Fibroblast of lung (primary cell): ENCODE results near the gene USP20. TPM values are rescaled to one million over a fixed set of nuclear protein-coding genes. Genes with fewer than 3 reads are reported as not detected.
"Not testable (repeated sequence)": the region's sequence is repeated elsewhere in the genome, so short reads cannot be mapped to it uniquely, and the experiment has no call there.

Experiments
- DNase-seq, 2 donors: peaks; one replicate each; pipeline versions ENCODE4 v3.0.0 to v3.0.0-alpha.2; 2010; ENCODE audit warnings: low read depth in 2 of 2
- H2AFZ ChIP-seq: 2 replicates; pipeline ENCODE4 v1.5.1; 2012; ENCODE audit warnings: low read length, control low read depth, inconsistent platforms
- H3K27ac ChIP-seq: 2 replicates; pipeline ENCODE4 v1.5.1; 2011; ENCODE audit warnings: low read length, control low read depth; ENCODE audit not compliant: insufficient read depth
- H3K27me3 ChIP-seq: 2 replicates; pipeline ENCODE4 v1.5.1; 2011; ENCODE audit warnings: mild to moderate bottlenecking, low read length; ENCODE audit not compliant: control insufficient read depth, insufficient read depth
- H3K36me3 ChIP-seq: 2 replicates; pipeline ENCODE4 v1.5.1; 2011; ENCODE audit warnings: low read length; ENCODE audit not compliant: control insufficient read depth, insufficient read depth
- H3K4me1 ChIP-seq: 2 replicates; pipeline ENCODE4 v1.5.1; 2011; ENCODE audit warnings: low read length; ENCODE audit not compliant: control insufficient read depth, insufficient read depth; ENCODE audit errors: extremely low read depth
- H3K4me2 ChIP-seq: 2 replicates; pipeline ENCODE4 v1.5.1; 2011; ENCODE audit warnings: low read length, control low read depth; ENCODE audit not compliant: insufficient read depth; ENCODE audit errors: extremely low read depth
- H3K4me3 ChIP-seq, 4 experiments: fragments of 200-600 bp in 1 of 4; sonication (generic) in 1 of 4; replicated peaks in 1 of 4; 2 replicates each; pipeline ENCODE4 v1.5.1; 2011 to 2016; ENCODE audit warnings: low read length in 4 of 4, low read depth in 3 of 4, mild to moderate bottlenecking in 3 of 4, control low read depth in 2 of 4, inconsistent platforms in 1 of 4, mixed read lengths in 1 of 4; ENCODE audit not compliant: insufficient read depth in 1 of 4; ENCODE audit errors: control extremely low read depth in 1 of 4
- H3K79me2 ChIP-seq: 2 replicates; pipeline ENCODE4 v1.5.1; 2012; ENCODE audit warnings: mild to moderate bottlenecking, low read length, inconsistent platforms; ENCODE audit not compliant: control insufficient read depth, insufficient read depth
- H3K9ac ChIP-seq: 2 replicates; pipeline ENCODE4 v1.5.1; 2011; ENCODE audit warnings: mild to moderate bottlenecking, low read length, control low read depth; ENCODE audit not compliant: insufficient read depth
- H3K9me3 ChIP-seq: 2 replicates; pipeline ENCODE4 v1.5.1; 2012; ENCODE audit warnings: low read depth, low read length; ENCODE audit not compliant: control insufficient read depth, insufficient read depth
- H4K20me1 ChIP-seq: 2 replicates; pipeline ENCODE4 v1.5.1; 2011; ENCODE audit warnings: low read length; ENCODE audit not compliant: control insufficient read depth, insufficient read depth; ENCODE audit errors: extremely low read depth
- EZH2 ChIP-seq: IDR thresholded peaks from 2 replicates; pipeline ENCODE4 v1.5.1; 2012; ENCODE audit warnings: low read length, control low read depth, mild to moderate bottlenecking; ENCODE audit errors: missing control alignments
- polyA plus RNA-seq, 2 donors: library from polyadenylated mRNA; depleted of rRNA in 1 of 2; stranded (reverse) in 1 of 2; unstranded in 1 of 2; fragments of >200 nt; gene quantifications; 2 replicates each; pipeline ENCODE4 v1.2.1, GENCODE V29; 2011 to 2012; ENCODE audit warnings: missing spikeins in 1 of 2
- total RNA-seq: library from RNA; depleted of rRNA; stranded (reverse); fragments of >200 nt; gene quantifications from 2 replicates; pipeline ENCODE4 v1.2.1, GENCODE V29; 2014
- TF ChIP-seq, protein P1 (sequence below), 2 donors: IDR thresholded peaks in 1 of 2; conservative IDR thresholded peaks in 1 of 2; 1 replicate in 1 of 2; 2 replicates in 1 of 2; pipeline ENCODE4 v1.5.1; 2011 to 2012; ENCODE audit warnings: low read length in 2 of 2, control low read depth in 1 of 2, inconsistent platforms in 1 of 2, low read depth in 1 of 2, mild to moderate bottlenecking in 1 of 2

USP20 gene
- total and polyA plus RNA-seq, 2 donors (not counting 1 experiment from before 2014, with no cell fraction given): 6.7 to 12.9 TPM

DNA sequence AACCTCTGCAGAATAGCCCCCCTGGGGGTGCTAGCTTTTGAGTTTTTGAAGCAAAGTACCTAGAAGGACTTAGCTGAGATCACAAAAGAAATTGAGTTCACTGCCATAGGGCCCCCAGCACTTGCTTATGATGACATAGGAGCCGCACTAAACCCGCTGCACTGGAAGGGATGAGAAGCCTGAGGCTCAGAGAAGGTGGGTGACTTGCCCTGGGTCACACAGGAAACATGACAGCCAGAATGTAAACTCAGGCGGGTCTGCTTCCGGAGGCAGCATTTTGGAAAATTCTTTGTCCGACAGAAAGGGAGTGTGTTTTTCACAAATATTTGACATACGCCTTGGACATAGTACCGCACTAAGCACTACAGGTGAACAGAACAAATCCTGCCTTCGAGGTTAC lies 40.7 kb upstream of the USP20 start:
- TF ChIP-seq EZH2: no peak
- TF ChIP-seq, protein P1, sequence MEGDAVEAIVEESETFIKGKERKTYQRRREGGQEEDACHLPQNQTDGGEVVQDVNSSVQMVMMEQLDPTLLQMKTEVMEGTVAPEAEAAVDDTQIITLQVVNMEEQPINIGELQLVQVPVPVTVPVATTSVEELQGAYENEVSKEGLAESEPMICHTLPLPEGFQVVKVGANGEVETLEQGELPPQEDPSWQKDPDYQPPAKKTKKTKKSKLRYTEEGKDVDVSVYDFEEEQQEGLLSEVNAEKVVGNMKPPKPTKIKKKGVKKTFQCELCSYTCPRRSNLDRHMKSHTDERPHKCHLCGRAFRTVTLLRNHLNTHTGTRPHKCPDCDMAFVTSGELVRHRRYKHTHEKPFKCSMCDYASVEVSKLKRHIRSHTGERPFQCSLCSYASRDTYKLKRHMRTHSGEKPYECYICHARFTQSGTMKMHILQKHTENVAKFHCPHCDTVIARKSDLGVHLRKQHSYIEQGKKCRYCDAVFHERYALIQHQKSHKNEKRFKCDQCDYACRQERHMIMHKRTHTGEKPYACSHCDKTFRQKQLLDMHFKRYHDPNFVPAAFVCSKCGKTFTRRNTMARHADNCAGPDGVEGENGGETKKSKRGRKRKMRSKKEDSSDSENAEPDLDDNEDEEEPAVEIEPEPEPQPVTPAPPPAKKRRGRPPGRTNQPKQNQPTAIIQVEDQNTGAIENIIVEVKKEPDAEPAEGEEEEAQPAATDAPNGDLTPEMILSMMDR (conservative IDR thresholded peaks at IDR 0.05 in 1 of 2, IDR thresholded peaks at IDR 0.05 in 1 of 2; ENCODE audit: low read depth in 1 of 2, low read length in 2 of 2): no peak
- Histone ChIP-seq H3K27ac (no peak overlapping the region), H3K36me3 (no peaks in the 10 kb centered on the region), H2AFZ (no peak overlapping the region), H3K4me3 (no peak overlapping the region), H3K79me2 (no peaks in the 10 kb centered on the region), H4K20me1 (no peaks in the 10 kb centered on the region), H3K9me3 (no peaks in the 10 kb centered on the region), H3K4me2 (no peak overlapping the region), H3K9ac (no peak overlapping the region), H3K4me1 (no peaks in the 10 kb centered on the region), H3K27me3 (peaks cover 13% of the 10 kb centered on the region)
- DNase-seq: no peak

DNA sequence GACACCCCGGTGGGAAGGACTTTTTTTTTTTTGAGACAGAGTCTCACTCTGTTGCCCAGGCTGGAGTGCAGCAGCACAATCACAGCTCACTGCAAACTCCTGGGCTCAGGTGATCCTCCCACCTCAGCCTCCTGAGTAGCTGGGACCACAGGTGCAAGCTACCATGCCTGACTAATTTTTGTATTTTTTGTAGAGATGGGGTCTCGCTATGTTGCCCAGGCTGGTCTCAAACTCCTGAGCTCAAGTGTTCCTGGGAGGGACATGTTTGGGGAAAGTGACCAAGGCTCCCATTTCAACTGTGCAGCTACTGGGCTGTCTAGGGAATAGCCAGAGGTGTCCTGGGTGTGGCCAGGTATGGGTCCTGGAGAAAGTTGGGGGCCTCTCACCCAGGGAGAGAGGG lies 39.2 kb upstream of the USP20 start:
- not testable (repeated sequence) for H4K20me1 ChIP-seq, H3K4me1 ChIP-seq, H3K9me3 ChIP-seq, H3K4me2 ChIP-seq, H3K9ac ChIP-seq, H3K36me3 ChIP-seq, H2AFZ ChIP-seq, DNase-seq, H3K27ac ChIP-seq, H3K79me2 ChIP-seq, H3K4me3 ChIP-seq
- H3K27me3 ChIP-seq: peaks cover 13% of the 10 kb centered on the region

DNA sequence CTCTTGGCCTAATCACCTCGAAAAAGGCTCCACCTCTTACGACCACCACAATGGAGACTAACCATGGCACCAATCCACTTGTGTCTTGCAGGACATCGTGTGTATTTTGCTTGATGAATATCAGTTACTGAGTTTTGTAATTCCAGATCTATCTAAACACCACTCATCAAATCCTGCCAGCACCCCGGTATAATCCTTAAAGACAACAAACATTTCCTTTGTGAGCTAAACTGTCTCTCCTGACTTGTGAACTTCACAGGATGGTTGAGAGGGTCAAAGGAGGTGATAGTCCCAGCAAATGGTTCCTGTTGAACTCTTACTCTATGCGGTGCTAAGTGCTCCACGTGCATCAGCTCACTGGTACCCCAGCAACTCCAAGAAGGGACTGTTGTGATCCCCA lies 36.3 kb upstream of the USP20 start:
- no peak overlapping the region for H2AFZ ChIP-seq
- no peak overlapping the region for H3K9ac ChIP-seq
- peaks cover 13% of the 10 kb centered on the region for H3K27me3 ChIP-seq
- H3K36me3 ChIP-seq: no peaks in the 10 kb centered on the region
- DNase-seq: no peak
- TF ChIP-seq EZH2: no peak
- TF ChIP-seq, protein P1 (conservative IDR thresholded peaks at IDR 0.05 in 1 of 2, IDR thresholded peaks at IDR 0.05 in 1 of 2; ENCODE audit: low read depth in 1 of 2, low read length in 2 of 2): no peak
- H3K79me2 ChIP-seq: no peaks in the 10 kb centered on the region
- peaks cover 3% of the 10 kb centered on the region for H3K4me1 ChIP-seq
- no peaks in the 10 kb centered on the region for H4K20me1 ChIP-seq
- no peak overlapping the region for H3K4me2 ChIP-seq
- no peak overlapping the region for H3K27ac ChIP-seq
- H3K4me3 ChIP-seq: no peak overlapping the region
- H3K9me3 ChIP-seq: no peaks in the 10 kb centered on the region
